SU-DHL-6 (cell line): Measurements from ENCODE around the gene RDH14.

ENCODE experiments used
- H2AFZ ChIP-seq: fragments of 200-600 bp; sonication (generic); 2 replicates; pipeline ENCODE4 v1.6.1; 2014; ENCODE audit warnings: low read depth, mild to moderate bottlenecking, moderate library complexity, mixed read lengths, antibody characterized with exemption, low read length; ENCODE audit not compliant: severe bottlenecking
- H3F3A ChIP-seq: fragments of 200-600 bp; shearing (Covaris generic); 2 replicates; pipeline ENCODE4 v1.6.0; 2016; ENCODE audit warnings: antibody characterized with exemption, mild to moderate bottlenecking; ENCODE audit not compliant: insufficient read depth
- H3K27ac ChIP-seq: fragments of 200-600 bp; sonication (generic); 2 replicates; pipeline ENCODE4 v1.5.1; 2016; ENCODE audit warnings: low read depth, mild to moderate bottlenecking, low read length, moderate library complexity, mixed read lengths
- H3K27me3 ChIP-seq: fragments of 200-600 bp; sonication (generic), shearing (Covaris generic); 2 replicates; pipeline ENCODE4 v1.6.0; 2014; ENCODE audit warnings: mild to moderate bottlenecking, low read length
- H3K36me3 ChIP-seq: fragments of 200-600 bp; sonication (generic); 2 replicates; pipeline ENCODE4 v1.6.1; 2014; ENCODE audit warnings: mild to moderate bottlenecking, low read length, mixed read lengths
- H3K4me2 ChIP-seq: fragments of 300-600, 200-600 bp; shearing (Covaris generic), sonication (generic); 2 replicates; pipeline ENCODE4 v1.6.0; 2014; ENCODE audit warnings: low read length, low read depth, mild to moderate bottlenecking; ENCODE audit not compliant: poor library complexity, severe bottlenecking
- H3K4me3 ChIP-seq: fragments of 200-600 bp; sonication (generic); 2 replicates; pipeline ENCODE4 v1.5.1; 2014; ENCODE audit warnings: antibody characterized with exemption, low read length, mild to moderate bottlenecking, mixed read lengths; ENCODE audit not compliant: insufficient read depth, poor library complexity, severe bottlenecking
- H3K79me2 ChIP-seq: fragments of 200-600 bp; sonication (generic); 2 replicates; pipeline ENCODE4 v1.6.1; 2014; ENCODE audit warnings: mild to moderate bottlenecking, low read length, moderate library complexity; ENCODE audit not compliant: insufficient read depth
- H3K9ac ChIP-seq: fragments of 200-600 bp; sonication (generic); 2 replicates; pipeline ENCODE4 v1.7.0; 2014; ENCODE audit warnings: mild to moderate bottlenecking, low read length
- H3K9me2 ChIP-seq: fragments of 200-600 bp; sonication (generic); replicated peaks from 2 replicates; pipeline ENCODE4 v1.6.1; 2014; ENCODE audit warnings: low read length; ENCODE audit not compliant: insufficient read depth
- H3K9me3 ChIP-seq: fragments of 200-600 bp; sonication (generic); 2 replicates; pipeline ENCODE4 v1.6.1; 2014; ENCODE audit warnings: low read length, mixed read lengths; ENCODE audit not compliant: insufficient read depth
- H4K20me1 ChIP-seq: fragments of 200-600 bp; sonication (generic); 2 replicates; pipeline ENCODE4 v1.6.1; 2014; ENCODE audit warnings: low read depth, mild to moderate bottlenecking, antibody characterized with exemption, low read length, moderate library complexity, mixed read lengths
- CTCF ChIP-seq: fragments of 200-600 bp; sonication (generic); IDR thresholded peaks from one replicate; pipeline ENCODE4 v1.5.1; 2017; ENCODE audit warnings: antibody characterized with exemption, mild to moderate bottlenecking, low read length, moderate library complexity; ENCODE audit not compliant: insufficient read depth, poor library complexity, severe bottlenecking
- EZH2phosphoT487 ChIP-seq: fragments of 200-600 bp; sonication (generic), shearing (Covaris generic); conservative IDR thresholded peaks from 2 replicates; pipeline ENCODE4 v1.6.1; 2018; ENCODE audit warnings: mild to moderate bottlenecking, antibody characterized with exemption, low read length, moderate library complexity, mixed read lengths

RDH14 gene

GRCh38 chr2:18540872-18541271 is 19.6 kb downstream of the RDH14 start:
- H3K27ac ChIP-seq = no peak overlapping the region
- no peaks in the 10 kb centered on the region for H3K9me3 ChIP-seq
- H3K9me2 ChIP-seq = no peaks in the 10 kb centered on the region
- H3K79me2 ChIP-seq = no peaks in the 10 kb centered on the region
- H3F3A ChIP-seq = no peaks in the 10 kb centered on the region
- H3K4me2 ChIP-seq = no peak overlapping the region
- H3K9ac ChIP-seq = no peak overlapping the region
- H3K36me3 ChIP-seq = no peaks in the 10 kb centered on the region
- no peak overlapping the region for H3K4me3 ChIP-seq
- no peaks in the 10 kb centered on the region for H4K20me1 ChIP-seq
- no peak overlapping the region for H2AFZ ChIP-seq
- TF ChIP-seq CTCF = no peak
- TF ChIP-seq EZH2phosphoT487 = no peak
- no peaks in the 10 kb centered on the region for H3K27me3 ChIP-seq

DNA sequence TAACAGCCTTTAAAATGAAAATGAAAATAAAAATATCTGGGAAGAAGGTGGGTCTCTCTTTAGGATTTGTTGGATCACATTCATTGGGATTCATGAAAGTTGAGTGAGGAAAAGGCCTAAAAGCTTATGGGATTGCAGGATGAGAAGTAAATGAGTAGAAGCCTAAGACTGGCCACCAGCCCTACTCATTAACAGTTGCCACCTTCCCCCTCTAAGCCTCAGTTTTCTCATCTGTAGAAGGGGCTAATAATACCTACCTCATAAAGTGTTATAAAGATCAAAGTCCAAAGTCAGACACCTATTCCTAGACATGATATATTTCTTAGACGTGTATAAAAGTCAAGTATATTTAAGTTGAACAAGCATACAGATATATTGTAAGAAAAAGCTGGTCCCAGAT is 23.8 kb downstream of the RDH14 start:
- Histone ChIP-seq H3K36me3 (no peaks in the 10 kb centered on the region), H3K27ac (no peak overlapping the region), H2AFZ (no peak overlapping the region), H3K9me2 (no peaks in the 10 kb centered on the region), H3K9me3 (no peaks in the 10 kb centered on the region), H3K79me2 (no peaks in the 10 kb centered on the region), H3K27me3 (no peaks in the 10 kb centered on the region), H4K20me1 (no peaks in the 10 kb centered on the region), H3K4me3 (no peak overlapping the region), H3F3A (no peaks in the 10 kb centered on the region), H3K9ac (no peak overlapping the region), H3K4me2 (no peak overlapping the region)
- TF ChIP-seq CTCF (no peak), EZH2phosphoT487 (no peak)

DNA sequence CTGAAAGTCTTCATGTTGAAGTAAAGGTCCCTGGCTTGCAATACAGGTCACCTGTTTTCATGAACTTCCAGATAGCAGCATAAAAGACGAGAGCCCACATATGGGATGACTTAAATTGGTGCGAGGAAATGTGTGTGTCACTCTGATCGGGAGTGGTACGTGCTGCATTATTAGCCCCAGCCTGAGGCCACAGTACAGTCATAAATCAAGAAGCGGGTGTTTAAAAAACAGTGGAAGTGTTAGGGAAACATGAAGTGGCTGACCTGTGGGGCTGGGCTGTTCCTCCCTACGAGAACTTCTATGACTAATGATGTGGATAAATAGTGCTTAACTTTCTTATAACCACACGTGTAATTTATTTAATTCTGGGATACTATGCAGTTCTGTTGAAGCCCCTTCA is 24.4 kb downstream of the RDH14 start:
- H3K4me2 ChIP-seq = no peak overlapping the region
- H4K20me1 ChIP-seq = no peaks in the 10 kb centered on the region
- no peaks in the 10 kb centered on the region for H3K79me2 ChIP-seq
- H3K9me2 ChIP-seq = no peaks in the 10 kb centered on the region
- no peaks in the 10 kb centered on the region for H3K27me3 ChIP-seq
- no peak overlapping the region for H3K9ac ChIP-seq
- no peak overlapping the region for H3K4me3 ChIP-seq
- no peak overlapping the region for H3K27ac ChIP-seq
- H2AFZ ChIP-seq = no peak overlapping the region
- TF ChIP-seq EZH2phosphoT487 (no peak), CTCF (no peak)
- no peaks in the 10 kb centered on the region for H3K9me3 ChIP-seq
- no peaks in the 10 kb centered on the region for H3K36me3 ChIP-seq
- H3F3A ChIP-seq = no peaks in the 10 kb centered on the region

GRCh38 chr2:18531194-18531593 is 29.3 kb downstream of the RDH14 start:
- H3F3A ChIP-seq = no peaks in the 10 kb centered on the region
- no peaks in the 10 kb centered on the region for H3K36me3 ChIP-seq
- no peaks in the 10 kb centered on the region for H3K79me2 ChIP-seq
- H3K9ac ChIP-seq = no peak overlapping the region
- no peak for TF ChIP-seq EZH2phosphoT487
- TF ChIP-seq CTCF = no peak
- no peaks in the 10 kb centered on the region for H4K20me1 ChIP-seq
- H3K27ac ChIP-seq = no peak overlapping the region
- H3K4me2 ChIP-seq = no peak overlapping the region
- no peaks in the 10 kb centered on the region for H3K9me2 ChIP-seq
- no peak overlapping the region for H3K4me3 ChIP-seq
- H3K9me3 ChIP-seq = no peaks in the 10 kb centered on the region
- H3K27me3 ChIP-seq = no peaks in the 10 kb centered on the region
- H2AFZ ChIP-seq = no peak overlapping the region
